Progenitor cell of endocrine pancreas (in vitro differentiated cells): Measurements from ENCODE around the gene NMRK2. TPM values are rescaled to one million over a fixed set of nuclear protein-coding genes. Genes with fewer than 3 reads are reported as not detected.

ENCODE experiments used
- DNase-seq: peaks from one replicate; pipeline ENCODE4 v3.0.0; 2021; ENCODE audit warnings: low spot score; ENCODE audit not compliant: unreplicated experiment
- H3K27ac Mint-ChIP-seq: 2 replicates; pipeline ENCODE4 v1.8.0; 2021; ENCODE audit warnings: mild to moderate bottlenecking, moderate library complexity, mixed read lengths
- H3K27me3 Mint-ChIP-seq: 2 replicates; pipeline ENCODE4 v1.8.0; 2021; ENCODE audit warnings: mixed read lengths
- H3K36me3 Mint-ChIP-seq: 2 replicates; pipeline ENCODE4 v1.8.0; 2022; ENCODE audit warnings: mixed read lengths; ENCODE audit not compliant: insufficient read depth
- H3K4me1 Mint-ChIP-seq: 2 replicates; pipeline ENCODE4 v1.8.0; 2021; ENCODE audit warnings: low read depth, mixed read lengths
- H3K4me3 Mint-ChIP-seq: 2 replicates; pipeline ENCODE4 v1.8.0; 2021; ENCODE audit warnings: low read depth, mild to moderate bottlenecking, moderate library complexity, mixed read lengths
- H3K9me3 Mint-ChIP-seq: 2 replicates; pipeline ENCODE4 v1.8.0; 2021; ENCODE audit warnings: low read depth, mixed read lengths
- total RNA-seq: library from RNA; stranded (reverse); gene quantifications from 2 replicates; pipeline ENCODE4 v1.2.1, GENCODE V29; 2021
- TF ChIP-seq, protein P1 (sequence below): fragments of 200-600 bp; sonication (generic); IDR thresholded peaks from one replicate; pipeline ENCODE4 v1.5.0; 2021; ENCODE audit warnings: antibody characterized with exemption, mild to moderate bottlenecking; ENCODE audit not compliant: unreplicated experiment

Gene NMRK2
- total RNA-seq, 1 donor from 2014 or later, result 1.4 TPM

DNA sequence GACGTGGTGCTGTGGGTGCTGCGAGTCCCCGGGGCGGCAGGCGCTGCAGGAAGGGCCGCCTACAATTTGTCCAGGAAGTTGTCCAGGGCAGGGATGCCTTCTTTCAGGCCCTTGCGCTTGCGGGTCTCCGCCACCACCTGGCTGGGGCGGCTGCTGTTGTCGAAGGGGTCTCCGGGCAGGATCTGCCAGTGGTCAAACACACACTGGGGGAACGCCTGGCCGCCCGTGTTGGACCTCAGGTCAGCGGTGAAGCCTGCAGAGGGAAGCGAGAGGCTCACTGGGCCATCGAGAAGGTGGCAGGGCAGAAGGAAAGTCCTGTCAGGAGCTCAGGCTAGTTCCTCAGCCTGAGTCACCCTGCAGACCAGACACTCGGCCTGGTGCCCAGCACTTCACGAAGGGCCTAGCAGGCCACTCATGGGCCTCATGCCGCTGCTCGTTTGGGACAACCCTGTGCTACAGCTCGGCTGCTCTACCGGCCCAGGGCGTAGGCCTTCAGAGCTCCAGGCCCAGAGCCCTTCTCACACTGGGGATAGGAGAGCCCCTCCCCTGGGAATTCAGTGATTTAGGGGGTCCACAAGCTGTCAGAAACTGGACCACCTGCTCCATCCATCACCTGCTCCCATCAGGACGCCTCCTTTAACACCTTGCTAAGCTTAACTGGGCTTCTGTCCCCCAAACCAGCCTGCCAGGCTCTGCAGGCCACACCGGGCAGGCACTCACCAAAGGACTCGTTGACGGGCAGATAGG is 43.8 kb downstream of the NMRK2 start:
- TF ChIP-seq, protein P1, sequence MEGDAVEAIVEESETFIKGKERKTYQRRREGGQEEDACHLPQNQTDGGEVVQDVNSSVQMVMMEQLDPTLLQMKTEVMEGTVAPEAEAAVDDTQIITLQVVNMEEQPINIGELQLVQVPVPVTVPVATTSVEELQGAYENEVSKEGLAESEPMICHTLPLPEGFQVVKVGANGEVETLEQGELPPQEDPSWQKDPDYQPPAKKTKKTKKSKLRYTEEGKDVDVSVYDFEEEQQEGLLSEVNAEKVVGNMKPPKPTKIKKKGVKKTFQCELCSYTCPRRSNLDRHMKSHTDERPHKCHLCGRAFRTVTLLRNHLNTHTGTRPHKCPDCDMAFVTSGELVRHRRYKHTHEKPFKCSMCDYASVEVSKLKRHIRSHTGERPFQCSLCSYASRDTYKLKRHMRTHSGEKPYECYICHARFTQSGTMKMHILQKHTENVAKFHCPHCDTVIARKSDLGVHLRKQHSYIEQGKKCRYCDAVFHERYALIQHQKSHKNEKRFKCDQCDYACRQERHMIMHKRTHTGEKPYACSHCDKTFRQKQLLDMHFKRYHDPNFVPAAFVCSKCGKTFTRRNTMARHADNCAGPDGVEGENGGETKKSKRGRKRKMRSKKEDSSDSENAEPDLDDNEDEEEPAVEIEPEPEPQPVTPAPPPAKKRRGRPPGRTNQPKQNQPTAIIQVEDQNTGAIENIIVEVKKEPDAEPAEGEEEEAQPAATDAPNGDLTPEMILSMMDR, result no peak
- Mint-ChIP-seq H3K9me3 (no peaks in the 10 kb centered on the region), H3K36me3 (peaks cover 12% of the 10 kb centered on the region), H3K27ac (peak overlapping the region; percentile 62), H3K4me3 (no peak overlapping the region), H3K27me3 (no peaks in the 10 kb centered on the region), H3K4me1 (no peaks in the 10 kb centered on the region)
- no peak for DNase-seq

DNA sequence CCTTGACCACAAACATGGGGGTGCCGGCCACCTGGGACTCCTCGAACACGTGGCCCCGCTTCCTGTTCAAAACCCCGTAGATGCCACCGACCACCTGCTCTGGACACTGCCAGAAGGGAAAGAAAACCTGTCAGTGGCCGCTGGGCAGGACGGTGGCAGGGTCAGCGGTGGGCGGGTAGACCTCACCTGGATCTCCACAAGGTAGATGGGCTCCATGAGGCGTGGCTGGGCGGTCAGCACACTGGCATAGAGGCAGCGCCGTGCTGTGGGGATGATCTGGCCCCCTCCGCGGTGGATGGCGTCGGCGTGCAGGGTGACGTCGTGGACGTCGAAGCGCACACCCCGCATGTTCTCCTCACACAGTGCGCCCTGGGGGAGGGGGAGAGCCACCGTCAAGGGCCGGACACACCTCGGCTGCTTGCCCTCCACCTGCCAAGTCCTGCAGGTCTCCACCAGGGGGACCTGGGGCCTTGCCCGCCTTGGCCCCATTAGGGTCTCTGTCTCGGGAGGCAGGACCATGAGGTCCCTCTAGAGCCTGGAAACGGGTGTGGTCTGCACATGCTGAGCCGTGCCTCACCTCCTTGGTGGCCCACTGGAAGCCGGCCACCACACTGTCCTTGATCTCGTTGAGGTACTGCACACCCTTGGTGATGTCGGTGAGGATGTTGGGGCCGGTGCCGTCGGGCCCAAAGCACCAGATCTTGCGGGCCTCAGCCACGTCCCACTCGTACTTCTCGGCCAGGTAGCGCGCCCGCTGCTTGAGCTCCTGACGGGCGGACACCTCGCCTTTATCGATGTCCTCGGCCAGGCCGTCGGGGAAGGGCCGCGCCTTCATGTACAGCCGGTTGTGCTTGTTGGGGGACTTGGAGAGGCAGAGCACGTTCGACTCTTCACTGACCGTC is 44.6 kb downstream of the NMRK2 start:
- H3K4me1 Mint-ChIP-seq, result no peaks in the 10 kb centered on the region
- H3K27ac Mint-ChIP-seq, result peak overlapping the region; percentile 77
- no peaks in the 10 kb centered on the region for H3K9me3 Mint-ChIP-seq
- TF ChIP-seq, protein P1, result peak; percentile 39
- peaks cover 14% of the 10 kb centered on the region for H3K36me3 Mint-ChIP-seq
- no peaks in the 10 kb centered on the region for H3K27me3 Mint-ChIP-seq
- no peak for DNase-seq
- H3K4me3 Mint-ChIP-seq, result no peak overlapping the region

DNA sequence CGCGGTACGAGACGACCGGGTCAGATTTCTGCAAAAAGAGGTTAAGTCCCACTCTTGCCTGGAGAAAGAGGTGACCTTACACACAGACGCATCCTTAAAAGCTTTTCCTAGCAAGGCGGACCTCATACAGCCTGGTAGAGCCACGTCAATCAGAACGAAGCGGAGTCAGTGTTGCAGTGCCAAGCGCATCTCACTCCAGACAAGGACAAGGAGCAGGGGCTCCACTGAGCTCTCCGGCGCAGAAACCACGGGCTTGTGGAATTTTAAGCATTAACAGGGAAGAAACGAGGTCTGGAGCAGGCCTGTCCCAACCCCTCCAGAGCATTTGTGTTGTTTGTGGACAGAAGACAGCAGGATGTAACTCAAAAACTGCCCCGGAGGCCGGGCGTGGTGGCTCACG is 45.3 kb downstream of the NMRK2 start:
- TF ChIP-seq, protein P1, result no peak
- Mint-ChIP-seq H3K27me3 (no peaks in the 10 kb centered on the region), H3K4me3 (no peak overlapping the region), H3K36me3 (peaks cover 20% of the 10 kb centered on the region), H3K27ac (peak overlapping the region; percentile 77), H3K9me3 (no peaks in the 10 kb centered on the region), H3K4me1 (peaks cover 2% of the 10 kb centered on the region)
- DNase-seq, result no peak

GRCh38 chr19:3979289-3979673 is 46.4 kb downstream of the NMRK2 start:
- H3K27ac Mint-ChIP-seq, result peak overlapping the region; percentile 69
- no peak for DNase-seq
- H3K27me3 Mint-ChIP-seq, result no peaks in the 10 kb centered on the region
- peaks cover 12% of the 10 kb centered on the region for H3K4me1 Mint-ChIP-seq
- H3K9me3 Mint-ChIP-seq, result no peaks in the 10 kb centered on the region
- peaks cover 30% of the 10 kb centered on the region for H3K36me3 Mint-ChIP-seq
- TF ChIP-seq, protein P1, result no peak
- H3K4me3 Mint-ChIP-seq, result no peak overlapping the region

GRCh38 chr19:3979674-3980352 is 46.9 kb downstream of the NMRK2 start:
- peak overlapping the region; percentile 79 for H3K27ac Mint-ChIP-seq
- peaks cover 34% of the 10 kb centered on the region for H3K36me3 Mint-ChIP-seq
- H3K4me3 Mint-ChIP-seq, result no peak overlapping the region
- DNase-seq, result no peak
- H3K4me1 Mint-ChIP-seq, result peaks cover 15% of the 10 kb centered on the region
- no peaks in the 10 kb centered on the region for H3K27me3 Mint-ChIP-seq
- TF ChIP-seq, protein P1, result no peak
- no peaks in the 10 kb centered on the region for H3K9me3 Mint-ChIP-seq
